Measurements from ENCODE around the gene ACP7. TPM values are rescaled to one million over a fixed set of nuclear protein-coding genes. Genes with fewer than 3 reads are reported as not detected.
A peak's percentile ranks its signal among the peaks of the same experiment; 100 is the strongest.

The ACP7 gene
- total RNA-seq, 4 donors from 2014 or later: 0.55 TPM; not detected in 3

DNA sequence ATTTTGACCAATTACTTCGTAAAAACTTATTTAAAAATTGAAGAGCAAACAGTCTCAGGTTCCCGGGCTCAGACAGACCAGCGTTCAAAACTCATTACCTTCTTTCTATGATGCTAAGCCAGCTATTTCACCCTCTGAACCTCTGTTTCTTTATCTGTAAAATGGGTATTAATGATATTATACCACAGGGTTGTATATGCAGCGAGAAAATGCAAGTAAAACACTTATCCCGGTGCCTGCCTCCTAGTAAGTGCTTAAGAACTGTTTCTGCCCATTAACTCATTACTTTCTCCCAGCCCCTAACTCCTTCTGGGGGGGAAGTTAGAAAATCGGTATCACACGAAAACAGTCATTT lies 41.0 kb downstream of the ACP7 start:
- intact Hi-C loops (cut with DNase I; ENCODE audit: low total_unique reads): loop anchor here (10.0 kb wide), 1 partner anchor 60 kb away; no protein-coding TSS in a partner anchor
- H3K4me1 ChIP-seq: peaks cover 10 to 18% of the 10 kb centered on the region in 2 donors
- peak overlapping the region; percentile 89 for H3K27ac ChIP-seq
- no peaks in the 10 kb centered on the region for H3K9me3 ChIP-seq
- H3K36me3 ChIP-seq: no peaks in the 10 kb centered on the region
- DNase-seq: no peak
- peak overlapping the region; percentile 62 to 95 for H3K4me3 ChIP-seq
- no peaks in the 10 kb centered on the region for H3K27me3 ChIP-seq
- TF ChIP-seq CTCF (IDR thresholded peaks at IDR 0.05) (no peak), POLR2A (IDR thresholded peaks at IDR 0.05) (no peak)

GRCh38 chr19:39125554-39126311 lies 41.6 kb downstream of the ACP7 start, which contains the start of gene PAK4:
TSS of gene PAK4 (plus strand) at chr19:39125786. CDS start at chr19:39169554, 43,768 bp downstream.
- Histone ChIP-seq H3K4me3 (peak within 1 kb of the TSS; percentile 62 to 95), H3K36me3 (no peaks in the 10 kb centered on the region), H3K27me3 (no peaks in the 10 kb centered on the region), H3K9me3 (no peaks in the 10 kb centered on the region), H3K27ac (peak within 1 kb of the TSS; percentile 89), H3K4me1 (peaks cover 10 to 18% of the 10 kb centered on the region in 2 donors)
- intact Hi-C loops (cut with DNase I; ENCODE audit: low total_unique reads): loop anchor here (10.0 kb wide), 1 partner anchor 59 kb away; no protein-coding TSS in a partner anchor
- peak; percentile 98 for DNase-seq
- TF ChIP-seq POLR2A (IDR thresholded peaks at IDR 0.05): peak; percentile 54 to 80
- TF ChIP-seq CTCF (IDR thresholded peaks at IDR 0.05): no peak

DNA sequence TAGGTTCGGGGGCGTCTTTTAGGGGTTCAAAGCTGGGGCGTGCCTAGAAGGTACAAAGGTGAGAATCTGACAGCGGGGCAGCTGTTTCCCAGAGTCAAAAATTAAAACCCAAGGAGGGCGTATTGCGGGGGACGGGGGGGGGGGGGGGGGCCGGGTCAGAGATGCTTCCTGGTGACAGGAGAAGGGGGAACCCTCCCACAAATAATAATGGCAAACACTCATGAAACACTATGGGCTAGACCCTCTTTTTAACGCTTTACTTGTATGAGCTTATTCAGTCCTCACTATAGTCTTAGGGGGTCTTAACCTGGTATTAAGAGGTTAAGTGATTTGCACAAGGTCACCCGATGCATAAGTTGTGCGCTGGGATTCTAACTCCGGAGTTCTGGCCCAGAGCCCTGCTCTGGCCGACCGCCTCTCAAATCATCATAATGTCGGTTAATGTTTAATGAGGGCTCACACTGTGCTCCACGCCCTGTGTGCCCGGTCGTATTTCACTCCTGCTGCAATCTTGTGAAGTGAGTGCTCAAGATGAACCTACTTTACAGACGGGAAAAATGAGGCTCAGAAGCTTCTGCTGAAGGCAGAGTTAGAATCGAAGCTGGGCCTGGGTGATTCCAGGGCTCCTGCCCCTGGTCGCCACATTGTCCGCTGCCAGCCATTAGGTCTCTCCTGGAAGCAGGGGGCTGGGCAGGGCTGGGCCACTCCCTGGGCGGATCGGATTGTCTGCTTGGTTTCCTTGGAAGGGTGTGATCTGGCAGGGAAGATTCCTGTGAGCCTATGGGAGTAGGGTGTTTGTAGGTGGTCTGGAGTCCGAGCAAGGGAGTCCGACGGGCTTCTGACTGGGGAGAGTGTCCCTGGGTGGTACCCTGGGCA lies 42.4 kb downstream of the ACP7 start:
- Histone ChIP-seq H3K9me3 (no peaks in the 10 kb centered on the region), H3K27ac (peak overlapping the region; percentile 83 to 89), H3K4me1 (peaks cover 10 to 22% of the 10 kb centered on the region in 2 donors), H3K4me3 (peak overlapping the region; percentile 62 to 95), H3K27me3 (no peaks in the 10 kb centered on the region), H3K36me3 (no peaks in the 10 kb centered on the region)
- TF ChIP-seq POLR2A (IDR thresholded peaks at IDR 0.05) (no peak), CTCF (IDR thresholded peaks at IDR 0.05) (no peak)
- DNase-seq: no peak
- intact Hi-C loops (cut with DNase I; ENCODE audit: low total_unique reads): loop anchor here (10.0 kb wide), 1 partner anchor 58 kb away; no protein-coding TSS in a partner anchor

DNA sequence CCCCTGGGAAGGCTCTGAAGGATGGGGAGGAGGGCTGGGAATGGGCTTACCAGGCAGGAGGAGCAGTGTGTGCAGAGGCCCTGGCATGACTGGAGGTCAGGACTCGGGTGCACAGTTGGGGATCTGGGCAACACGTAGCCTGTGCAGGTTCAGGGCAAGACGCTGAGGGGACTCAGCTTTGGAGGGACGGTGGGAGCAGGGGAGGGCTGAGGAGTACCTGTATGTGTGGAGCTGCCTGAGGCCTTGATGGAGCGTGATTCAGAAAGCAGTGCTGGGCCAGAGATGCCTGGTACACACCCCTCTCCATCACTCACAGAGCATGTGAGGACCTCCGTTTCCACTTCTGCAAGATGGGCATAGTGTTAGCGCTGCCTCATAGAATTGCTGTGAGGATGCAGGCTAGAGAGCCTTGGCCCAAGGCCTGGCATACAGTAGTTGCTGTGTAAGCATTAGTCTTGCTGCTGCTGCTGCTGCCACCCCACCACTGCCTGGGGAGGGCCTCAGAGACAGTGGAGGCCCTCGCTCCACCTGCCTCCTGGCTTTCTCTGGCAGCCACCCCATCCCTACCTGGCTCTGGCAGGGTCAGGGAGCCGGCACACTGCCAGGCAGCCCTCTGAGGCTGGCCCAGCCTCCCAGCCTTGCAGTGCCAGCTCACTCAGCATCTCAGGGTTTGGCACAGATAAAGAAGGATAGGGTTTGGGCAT lies 43.8 kb downstream of the ACP7 start:
- H3K27ac ChIP-seq: peak overlapping the region; percentile 83 to 89
- H3K4me3 ChIP-seq: no peak overlapping the region
- no peaks in the 10 kb centered on the region for H3K9me3 ChIP-seq
- intact Hi-C loops (cut with DNase I; ENCODE audit: low total_unique reads): loop anchor here (10.0 kb wide), 1 partner anchor 57 kb away; no protein-coding TSS in a partner anchor
- no peak for DNase-seq
- H3K36me3 ChIP-seq: no peaks in the 10 kb centered on the region
- H3K4me1 ChIP-seq: peaks cover 10 to 22% of the 10 kb centered on the region in 2 donors
- TF ChIP-seq POLR2A (IDR thresholded peaks at IDR 0.05) (no peak), CTCF (IDR thresholded peaks at IDR 0.05) (no peak)
- no peaks in the 10 kb centered on the region for H3K27me3 ChIP-seq
